ENCODE results near the gene SF3B4.

The SF3B4 gene

DNA sequence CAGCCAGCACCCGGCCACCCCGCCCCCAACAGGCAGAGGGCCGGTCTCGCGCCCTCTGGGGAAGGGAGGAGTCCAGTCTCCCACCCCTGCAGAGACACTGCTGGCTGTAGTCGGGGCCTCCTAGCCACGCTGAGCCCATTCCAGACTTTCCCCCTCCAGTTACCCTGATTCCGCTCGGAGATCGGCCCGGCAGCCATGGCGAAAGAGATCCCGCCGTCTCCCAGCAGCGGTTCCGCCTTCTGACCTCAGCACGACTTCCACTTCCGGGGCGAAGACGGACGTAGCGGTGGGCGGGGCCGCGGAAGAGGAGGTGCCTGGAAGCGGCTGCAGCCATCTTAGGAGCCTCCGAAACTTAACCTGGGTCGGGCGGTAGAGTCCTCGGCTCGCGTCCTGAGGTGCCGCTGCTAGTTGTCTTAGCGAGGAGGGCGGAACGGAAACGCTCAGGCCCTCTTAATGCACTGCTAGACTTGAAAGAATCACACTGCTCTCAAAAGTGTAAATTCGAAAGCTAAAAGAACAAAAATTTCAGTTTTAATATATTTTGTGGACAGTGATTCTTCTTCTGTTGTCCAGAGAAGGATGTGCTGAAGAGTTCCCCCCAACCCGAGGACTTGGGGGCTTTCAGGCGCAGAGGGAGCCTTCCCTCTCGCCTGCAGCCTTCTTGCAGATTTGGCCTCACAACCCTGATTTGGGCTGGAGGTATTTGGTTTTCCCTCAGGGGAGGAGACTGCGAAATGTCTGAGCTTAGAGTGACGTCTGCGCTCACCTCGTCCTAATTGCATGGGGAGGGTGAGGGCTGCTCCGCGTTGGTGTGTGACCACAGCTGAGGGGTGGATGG is at the start of gene SF3B4:
Gene SF3B4 (minus strand): TSS at position 241 of the 838 bp plus-strand sequence. CDS start 44 bp downstream, at position 197.
- TF ChIP-seq, protein P1, sequence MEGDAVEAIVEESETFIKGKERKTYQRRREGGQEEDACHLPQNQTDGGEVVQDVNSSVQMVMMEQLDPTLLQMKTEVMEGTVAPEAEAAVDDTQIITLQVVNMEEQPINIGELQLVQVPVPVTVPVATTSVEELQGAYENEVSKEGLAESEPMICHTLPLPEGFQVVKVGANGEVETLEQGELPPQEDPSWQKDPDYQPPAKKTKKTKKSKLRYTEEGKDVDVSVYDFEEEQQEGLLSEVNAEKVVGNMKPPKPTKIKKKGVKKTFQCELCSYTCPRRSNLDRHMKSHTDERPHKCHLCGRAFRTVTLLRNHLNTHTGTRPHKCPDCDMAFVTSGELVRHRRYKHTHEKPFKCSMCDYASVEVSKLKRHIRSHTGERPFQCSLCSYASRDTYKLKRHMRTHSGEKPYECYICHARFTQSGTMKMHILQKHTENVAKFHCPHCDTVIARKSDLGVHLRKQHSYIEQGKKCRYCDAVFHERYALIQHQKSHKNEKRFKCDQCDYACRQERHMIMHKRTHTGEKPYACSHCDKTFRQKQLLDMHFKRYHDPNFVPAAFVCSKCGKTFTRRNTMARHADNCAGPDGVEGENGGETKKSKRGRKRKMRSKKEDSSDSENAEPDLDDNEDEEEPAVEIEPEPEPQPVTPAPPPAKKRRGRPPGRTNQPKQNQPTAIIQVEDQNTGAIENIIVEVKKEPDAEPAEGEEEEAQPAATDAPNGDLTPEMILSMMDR (IDR thresholded peaks at IDR 0.05; ENCODE audit: low read depth, low read length): no peak
- peak within 1 kb of the TSS; percentile 70 to 76 for H3K4me3 ChIP-seq (replicated peaks in 1 of 2; ENCODE audit: low read depth in 2 of 2, low read length in 2 of 2)
- peak; percentile 93 to 94 for DNase-seq (ENCODE audit: low read depth in 2 of 2)

DNA sequence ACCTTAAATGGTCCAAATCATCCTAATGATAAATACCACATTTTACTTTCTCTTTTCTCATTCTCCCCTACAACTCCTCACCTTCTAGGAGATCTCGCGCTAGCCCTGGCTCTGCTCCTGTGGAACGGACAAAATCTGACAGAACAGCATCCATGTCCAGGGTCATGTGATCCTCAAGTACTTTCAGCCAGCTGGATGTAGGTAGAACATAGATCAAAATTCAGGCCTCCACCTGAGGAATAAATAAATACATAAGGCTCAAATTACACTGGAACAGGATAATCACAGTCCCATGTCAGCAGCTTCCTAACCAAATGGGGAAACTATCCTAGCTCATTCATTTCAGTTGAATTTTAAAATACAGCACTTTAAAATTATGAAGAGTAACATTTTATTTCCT is 49.7 kb upstream of the SF3B4 start:
- DNase-seq (ENCODE audit: low read depth in 2 of 2): no peak
- TF ChIP-seq, protein P1 (IDR thresholded peaks at IDR 0.05; ENCODE audit: low read depth, low read length): no peak
- H3K4me3 ChIP-seq (replicated peaks in 1 of 2; ENCODE audit: low read depth in 2 of 2, low read length in 2 of 2): no peak overlapping the region

DNA sequence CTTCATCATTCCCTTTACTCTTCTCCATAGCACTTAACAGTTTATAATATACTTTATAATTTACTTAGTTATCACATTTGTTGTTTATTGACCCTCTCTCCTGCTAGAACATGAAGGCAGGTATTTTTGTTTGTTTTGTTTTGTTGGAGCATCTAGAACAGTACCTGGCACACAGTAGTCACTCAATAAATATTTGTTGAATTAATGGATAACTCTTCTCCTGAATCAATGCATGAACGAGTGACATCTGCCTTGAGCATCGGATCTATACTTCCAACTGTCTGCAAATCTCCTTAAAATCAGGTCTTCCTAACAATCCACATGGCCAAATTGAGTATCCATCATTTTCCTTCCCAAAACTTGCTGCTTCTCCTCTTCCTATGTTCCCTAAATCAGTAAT is 44.9 kb upstream of the SF3B4 start:
- H3K4me3 ChIP-seq (replicated peaks in 1 of 2; ENCODE audit: low read depth in 2 of 2, low read length in 2 of 2): no peak overlapping the region
- TF ChIP-seq, protein P1 (IDR thresholded peaks at IDR 0.05; ENCODE audit: low read depth, low read length): no peak
- no peak for DNase-seq (ENCODE audit: low read depth in 2 of 2)

DNA sequence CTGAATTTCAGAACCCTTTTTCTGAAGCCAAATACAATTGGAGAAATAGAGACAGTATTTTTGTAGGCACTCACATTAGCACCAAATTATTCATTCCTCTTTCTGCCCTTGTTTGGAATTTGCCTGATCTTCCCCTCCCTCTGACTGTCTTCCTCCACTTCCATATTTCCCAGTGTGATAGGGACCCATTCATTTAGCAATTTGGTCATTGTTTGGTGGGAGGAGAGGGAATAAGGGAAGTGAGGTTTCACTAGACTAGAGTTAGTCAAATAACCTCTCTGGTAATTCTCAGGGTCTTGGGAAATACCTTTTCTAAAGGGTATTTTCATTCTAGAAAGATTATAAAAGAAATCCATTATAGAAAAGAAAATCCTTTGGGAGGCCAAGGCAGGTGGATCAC is 40.0 kb upstream of the SF3B4 start:
- TF ChIP-seq, protein P1 (IDR thresholded peaks at IDR 0.05; ENCODE audit: low read depth, low read length): no peak
- H3K4me3 ChIP-seq (replicated peaks in 1 of 2; ENCODE audit: low read depth in 2 of 2, low read length in 2 of 2): no peak overlapping the region
- DNase-seq (ENCODE audit: low read depth in 2 of 2): no peak

GRCh38 chr1:149967041-149967440 is 39.4 kb upstream of the SF3B4 start:
- TF ChIP-seq, protein P1 (IDR thresholded peaks at IDR 0.05; ENCODE audit: low read depth, low read length): no peak
- no peak for DNase-seq (ENCODE audit: low read depth in 2 of 2)
- no peak overlapping the region for H3K4me3 ChIP-seq (replicated peaks in 1 of 2; ENCODE audit: low read depth in 2 of 2, low read length in 2 of 2)

DNA sequence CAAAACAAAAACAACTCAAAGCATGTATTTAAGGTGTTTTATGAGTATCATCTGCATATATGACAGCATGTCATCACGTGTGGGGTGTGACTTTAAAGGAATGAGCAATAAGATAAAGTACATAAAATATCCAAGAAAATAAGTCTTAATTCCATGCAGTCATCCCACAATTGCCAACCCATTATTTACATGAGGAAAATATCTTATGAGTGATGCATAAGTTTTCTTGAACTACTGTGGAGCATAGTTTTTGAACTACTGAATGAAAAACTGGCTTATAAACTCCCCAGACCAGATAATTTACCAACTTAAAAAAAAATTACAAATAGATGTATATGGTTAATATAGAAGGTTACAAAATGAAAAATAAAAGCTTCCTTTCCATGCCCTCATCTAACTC is 38.8 kb upstream of the SF3B4 start:
- H3K4me3 ChIP-seq (replicated peaks in 1 of 2; ENCODE audit: low read depth in 2 of 2, low read length in 2 of 2): no peak overlapping the region
- DNase-seq (ENCODE audit: low read depth in 2 of 2): no peak
- TF ChIP-seq, protein P1 (IDR thresholded peaks at IDR 0.05; ENCODE audit: low read depth, low read length): no peak

Measured in cardiac fibroblast (primary cell).